Smooth muscle cell (in vitro differentiated cells): ENCODE measurements around the gene KRTAP4-12. TPM values are rescaled to one million over a fixed set of nuclear protein-coding genes. Genes with fewer than 3 reads are reported as not detected.
"Not testable (repeated sequence)": the region's sequence is repeated elsewhere in the genome, so short reads cannot be mapped to it uniquely, and the experiment has no call there.

Experiments used
- DNase-seq: peaks from one replicate; lab custom pipeline; 2025; ENCODE audit not compliant: unreplicated experiment; lab: John Stamatoyannopoulos, UW
- H2AFZ ChIP-seq: fragments of 200-600 bp; sonication (generic); 2 replicates; pipeline ENCODE4 v1.6.0; 2016; ENCODE audit warnings: antibody characterized with exemption, low read depth, mild to moderate bottlenecking
- H3F3A ChIP-seq: fragments of 200-600 bp; sonication (generic); 2 replicates; pipeline ENCODE4 v1.6.0; 2017; ENCODE audit warnings: antibody characterized with exemption, low read depth
- H3K27ac ChIP-seq: fragments of 200-600 bp; sonication (generic); 2 replicates; pipeline ENCODE4 v1.5.1; 2016; ENCODE audit warnings: low read depth, mild to moderate bottlenecking
- H3K27me3 ChIP-seq: fragments of 200-600 bp; sonication (generic); 2 replicates; pipeline ENCODE4 v1.6.1; 2016; ENCODE audit warnings: low read depth, mild to moderate bottlenecking
- H3K36me3 ChIP-seq: fragments of 200-600 bp; sonication (generic); 2 replicates; pipeline ENCODE4 v1.5.1; 2016; ENCODE audit warnings: low read depth
- H3K4me1 ChIP-seq: fragments of 200-600 bp; sonication (generic); 2 replicates; pipeline ENCODE4 v1.5.1; 2016; ENCODE audit warnings: low read depth
- H3K4me2 ChIP-seq: fragments of 200-600 bp; sonication (generic); 2 replicates; pipeline ENCODE4 v1.6.0; 2016; ENCODE audit warnings: mild to moderate bottlenecking
- H3K4me3 ChIP-seq: fragments of 200-600 bp; sonication (generic); 2 replicates; pipeline ENCODE4 v1.5.1; 2016; ENCODE audit warnings: mild to moderate bottlenecking
- H3K79me2 ChIP-seq: fragments of 200-600 bp; sonication (generic); 2 replicates; pipeline ENCODE4 v1.6.0; 2016; ENCODE audit warnings: low read depth, mild to moderate bottlenecking
- H3K9ac ChIP-seq: fragments of 200-600 bp; sonication (generic); 2 replicates; pipeline ENCODE4 v1.6.0; 2016; ENCODE audit warnings: low read depth
- H3K9me3 ChIP-seq: fragments of 200-600 bp; sonication (generic); replicated peaks from 2 replicates; pipeline ENCODE4 v1.5.1; 2016; ENCODE audit warnings: low read depth
- H4K20me1 ChIP-seq: fragments of 200-600 bp; sonication (generic); 2 replicates; pipeline ENCODE4 v1.6.0; 2016; ENCODE audit warnings: low read depth
- WGBS: methylation state at CpG from one replicate; pipeline ENCODE4 v1.1.7; 2016; ENCODE audit warnings: low lambda C conversion rate; 5-methylcytosine and 5-hydroxymethylcytosine counted together
- polyA plus RNA-seq: library from polyadenylated mRNA; unstranded; fragments of >200 nt; fragmentation: Nextera tagmentation; extraction: Ambion mirVana; gene quantifications from 2 replicates; pipeline ENCODE4 v1.2.1, GENCODE V29; 2016
- total RNA-seq: library from RNA; depleted of rRNA; stranded (reverse); fragments of >200 nt; gene quantifications from 2 replicates; pipeline ENCODE4 v1.2.3, GENCODE V29; 2014
- TF ChIP-seq, protein P1 (sequence below): fragments of 200-600 bp; sonication (generic); IDR thresholded peaks from 2 replicates; pipeline ENCODE4 v1.5.1; 2017; ENCODE audit warnings: borderline replicate concordance, mild to moderate bottlenecking, antibody characterized with exemption; ENCODE audit not compliant: insufficient read depth, poor library complexity, severe bottlenecking

The KRTAP4-12 gene
- total and polyA plus RNA-seq, 2 experiments from 2014 or later, result not detected

DNA sequence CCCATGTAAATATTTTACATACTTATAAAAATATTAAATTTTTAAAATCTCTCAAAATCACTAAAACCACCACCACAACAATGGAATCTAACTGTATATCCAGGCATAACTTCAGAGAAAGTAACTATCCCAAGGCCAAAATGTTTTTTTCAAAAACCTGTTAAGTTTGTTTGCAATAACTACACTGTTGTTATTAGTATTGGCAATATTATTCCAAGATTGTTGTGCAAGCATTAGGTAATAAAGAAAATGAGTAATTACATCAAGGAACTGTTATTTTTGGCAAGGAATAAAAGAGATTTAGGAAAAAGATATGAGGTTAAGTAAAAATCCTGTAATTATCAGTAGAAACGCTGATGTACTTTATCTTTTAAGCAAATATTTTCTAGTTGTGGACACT is 3.4 kb upstream of the KRTAP4-12 start:
- Histone ChIP-seq H3K4me3 (no peak overlapping the region), H3K4me2 (no peak overlapping the region), H3K4me1 (no peaks in the 10 kb centered on the region), H3K36me3 (no peaks in the 10 kb centered on the region), H2AFZ (no peak overlapping the region), H3K9me3 (no peaks in the 10 kb centered on the region), H3F3A (no peaks in the 10 kb centered on the region), H4K20me1 (no peaks in the 10 kb centered on the region), H3K27ac (no peak overlapping the region), H3K27me3 (no peaks in the 10 kb centered on the region), H3K9ac (no peak overlapping the region), H3K79me2 (no peaks in the 10 kb centered on the region)
- TF ChIP-seq, protein P1, sequence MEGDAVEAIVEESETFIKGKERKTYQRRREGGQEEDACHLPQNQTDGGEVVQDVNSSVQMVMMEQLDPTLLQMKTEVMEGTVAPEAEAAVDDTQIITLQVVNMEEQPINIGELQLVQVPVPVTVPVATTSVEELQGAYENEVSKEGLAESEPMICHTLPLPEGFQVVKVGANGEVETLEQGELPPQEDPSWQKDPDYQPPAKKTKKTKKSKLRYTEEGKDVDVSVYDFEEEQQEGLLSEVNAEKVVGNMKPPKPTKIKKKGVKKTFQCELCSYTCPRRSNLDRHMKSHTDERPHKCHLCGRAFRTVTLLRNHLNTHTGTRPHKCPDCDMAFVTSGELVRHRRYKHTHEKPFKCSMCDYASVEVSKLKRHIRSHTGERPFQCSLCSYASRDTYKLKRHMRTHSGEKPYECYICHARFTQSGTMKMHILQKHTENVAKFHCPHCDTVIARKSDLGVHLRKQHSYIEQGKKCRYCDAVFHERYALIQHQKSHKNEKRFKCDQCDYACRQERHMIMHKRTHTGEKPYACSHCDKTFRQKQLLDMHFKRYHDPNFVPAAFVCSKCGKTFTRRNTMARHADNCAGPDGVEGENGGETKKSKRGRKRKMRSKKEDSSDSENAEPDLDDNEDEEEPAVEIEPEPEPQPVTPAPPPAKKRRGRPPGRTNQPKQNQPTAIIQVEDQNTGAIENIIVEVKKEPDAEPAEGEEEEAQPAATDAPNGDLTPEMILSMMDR, result no peak
- 97% methylated on average over 1 of the region's 1 CpG for WGBS
- no peak for DNase-seq

- Histone ChIP-seq H3K27me3 (no peaks in the 10 kb centered on the region), H3F3A (no peaks in the 10 kb centered on the region), H3K9ac (no peak overlapping the region), H4K20me1 (no peaks in the 10 kb centered on the region), H3K79me2 (no peaks in the 10 kb centered on the region), H3K9me3 (no peaks in the 10 kb centered on the region), H2AFZ (no peak overlapping the region), H3K27ac (no peak overlapping the region), H3K36me3 (no peaks in the 10 kb centered on the region), H3K4me2 (no peak overlapping the region), H3K4me3 (no peak overlapping the region), H3K4me1 (no peaks in the 10 kb centered on the region)
- DNase-seq, result no peak
- WGBS, result 87% methylated on average over 3 of the region's 3 CpGs
- TF ChIP-seq, protein P1, result no peak
Measured at GRCh38 chr17:41126412-41126811, 2.4 kb upstream of the KRTAP4-12 start.

DNA sequence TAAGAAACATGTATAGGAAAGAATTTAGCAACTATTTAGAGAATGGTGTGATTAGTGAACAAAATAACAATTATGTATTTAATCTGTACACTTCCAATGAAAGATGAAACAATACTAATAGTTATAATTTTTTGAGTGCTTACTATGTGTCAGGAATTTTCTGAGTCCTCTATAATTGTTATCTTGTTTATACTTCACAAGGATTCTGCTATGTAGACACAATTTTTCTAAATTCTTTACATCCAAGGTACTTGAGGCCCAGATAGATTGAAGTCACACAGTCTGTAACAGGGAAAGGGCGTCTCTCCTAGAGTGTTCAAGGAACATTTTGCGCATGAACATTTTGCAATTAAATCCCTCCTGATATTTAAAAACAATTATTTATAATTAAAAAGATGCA is 1.1 kb upstream of the KRTAP4-12 start:
- TF ChIP-seq, protein P1, result no peak
- H4K20me1 ChIP-seq, result no peaks in the 10 kb centered on the region
- H3K4me3 ChIP-seq, result no peak overlapping the region
- H3K9me3 ChIP-seq, result no peaks in the 10 kb centered on the region
- no peaks in the 10 kb centered on the region for H3K79me2 ChIP-seq
- no peak overlapping the region for H3K27ac ChIP-seq
- H2AFZ ChIP-seq, result no peak overlapping the region
- no peaks in the 10 kb centered on the region for H3F3A ChIP-seq
- no peaks in the 10 kb centered on the region for H3K27me3 ChIP-seq
- H3K36me3 ChIP-seq, result no peaks in the 10 kb centered on the region
- no peak for DNase-seq
- WGBS, result 94% methylated on average over 2 of the region's 2 CpGs
- no peak overlapping the region for H3K9ac ChIP-seq
- no peaks in the 10 kb centered on the region for H3K4me1 ChIP-seq
- H3K4me2 ChIP-seq, result no peak overlapping the region

- not testable (repeated sequence) for H3K4me2 ChIP-seq, H4K20me1 ChIP-seq, H3K4me3 ChIP-seq, H3K9ac ChIP-seq, H3K36me3 ChIP-seq, DNase-seq, H3K9me3 ChIP-seq, H2AFZ ChIP-seq, H3K27ac ChIP-seq, H3K4me1 ChIP-seq, H3K79me2 ChIP-seq, H3K27me3 ChIP-seq, H3F3A ChIP-seq
- WGBS, result 95% methylated on average over 12 of the region's 12 CpGs
Measured at GRCh38 chr17:41123292-41123990, 541 bp downstream of the KRTAP4-12 start.
